NOMO-1 treated with DMSO at 0.1 percent for 48 hours (cell line): Measurements from ENCODE around the gene SLC39A7.

Experiments
- DNase-seq: peaks from one replicate; lab custom pipeline; 2025; ENCODE audit not compliant: unreplicated experiment; lab: John Stamatoyannopoulos, UW

SLC39A7 gene

GRCh38 chr6:33204165-33204414 lies 3.4 kb downstream of the SLC39A7 start:
- DNase-seq = no peak

DNA sequence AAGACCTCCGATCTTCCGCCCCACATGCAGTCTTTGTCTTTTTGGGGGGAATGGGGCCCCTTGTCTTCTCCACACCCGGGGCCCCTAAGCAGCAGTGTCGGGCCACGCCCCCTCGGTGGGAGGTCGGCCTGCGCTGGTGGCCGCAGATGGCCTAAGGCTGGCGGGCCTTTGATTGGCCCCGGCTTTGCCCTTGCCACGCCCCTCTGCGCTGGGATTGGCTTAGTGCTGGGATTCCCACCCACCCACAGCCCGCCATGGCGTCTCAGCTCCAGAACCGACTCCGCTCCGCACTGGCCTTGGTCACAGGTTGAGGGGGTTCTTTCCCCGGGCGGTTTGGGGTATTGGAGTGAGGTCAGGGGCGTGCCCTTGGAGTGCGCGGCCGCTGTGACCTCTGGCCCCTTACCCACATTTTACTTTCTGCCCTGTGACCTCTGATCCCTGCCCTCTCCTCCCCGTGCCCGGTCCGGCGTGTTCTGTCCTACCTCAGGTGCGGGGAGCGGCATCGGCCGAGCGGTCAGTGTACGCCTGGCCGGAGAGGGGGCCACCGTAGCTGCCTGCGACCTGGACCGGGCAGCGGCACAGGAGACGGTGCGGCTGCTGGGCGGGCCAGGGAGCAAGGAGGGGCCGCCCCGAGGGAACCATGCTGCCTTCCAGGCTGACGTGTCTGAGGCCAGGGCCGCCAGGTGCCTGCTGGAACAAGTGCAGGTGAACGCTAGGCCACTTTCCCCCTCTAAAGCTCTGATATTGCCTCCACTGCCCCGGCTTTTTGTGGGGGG lies 3.9 kb downstream of the SLC39A7 start, which contains the start of gene HSD17B8:
Gene HSD17B8 (plus strand): TSS at position 241 of the 776 bp plus-strand sequence. CDS start 14 bp downstream, at position 255.
- DNase-seq = peak; percentile 88

DNA sequence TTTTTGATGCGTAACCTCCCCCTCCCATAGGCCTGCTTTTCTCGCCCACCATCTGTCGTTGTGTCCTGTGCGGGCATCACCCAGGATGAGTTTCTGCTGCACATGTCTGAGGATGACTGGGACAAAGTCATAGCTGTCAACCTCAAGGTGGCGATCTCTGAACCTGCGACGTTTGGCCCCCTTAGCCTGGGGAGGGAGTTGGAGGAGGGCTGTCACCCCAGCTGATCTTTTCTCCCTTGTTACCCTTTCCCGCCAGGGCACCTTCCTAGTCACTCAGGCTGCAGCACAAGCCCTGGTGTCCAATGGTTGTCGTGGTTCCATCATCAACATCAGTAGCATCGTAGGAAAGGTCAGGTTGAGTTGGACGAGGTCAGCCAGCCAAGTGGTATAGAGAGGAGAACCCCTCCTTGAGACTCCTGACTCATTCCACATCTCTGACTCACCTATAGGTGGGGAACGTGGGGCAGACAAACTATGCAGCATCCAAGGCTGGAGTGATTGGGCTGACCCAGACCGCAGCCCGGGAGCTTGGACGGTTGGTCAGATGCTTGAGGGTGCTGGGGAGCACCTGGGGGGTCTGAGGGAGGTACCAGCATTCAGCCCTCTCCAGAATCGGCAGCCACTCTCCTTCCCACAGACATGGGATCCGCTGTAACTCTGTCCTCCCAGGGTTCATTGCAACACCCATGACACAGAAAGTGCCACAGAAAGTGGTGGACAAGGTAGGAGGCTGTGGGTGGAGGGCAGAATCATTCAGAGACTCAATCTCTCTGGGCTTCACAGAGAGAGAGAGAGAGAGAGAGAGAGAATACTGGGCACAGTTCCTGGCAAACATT lies 4.7 kb downstream of the SLC39A7 start:
- no peak for DNase-seq

DNA sequence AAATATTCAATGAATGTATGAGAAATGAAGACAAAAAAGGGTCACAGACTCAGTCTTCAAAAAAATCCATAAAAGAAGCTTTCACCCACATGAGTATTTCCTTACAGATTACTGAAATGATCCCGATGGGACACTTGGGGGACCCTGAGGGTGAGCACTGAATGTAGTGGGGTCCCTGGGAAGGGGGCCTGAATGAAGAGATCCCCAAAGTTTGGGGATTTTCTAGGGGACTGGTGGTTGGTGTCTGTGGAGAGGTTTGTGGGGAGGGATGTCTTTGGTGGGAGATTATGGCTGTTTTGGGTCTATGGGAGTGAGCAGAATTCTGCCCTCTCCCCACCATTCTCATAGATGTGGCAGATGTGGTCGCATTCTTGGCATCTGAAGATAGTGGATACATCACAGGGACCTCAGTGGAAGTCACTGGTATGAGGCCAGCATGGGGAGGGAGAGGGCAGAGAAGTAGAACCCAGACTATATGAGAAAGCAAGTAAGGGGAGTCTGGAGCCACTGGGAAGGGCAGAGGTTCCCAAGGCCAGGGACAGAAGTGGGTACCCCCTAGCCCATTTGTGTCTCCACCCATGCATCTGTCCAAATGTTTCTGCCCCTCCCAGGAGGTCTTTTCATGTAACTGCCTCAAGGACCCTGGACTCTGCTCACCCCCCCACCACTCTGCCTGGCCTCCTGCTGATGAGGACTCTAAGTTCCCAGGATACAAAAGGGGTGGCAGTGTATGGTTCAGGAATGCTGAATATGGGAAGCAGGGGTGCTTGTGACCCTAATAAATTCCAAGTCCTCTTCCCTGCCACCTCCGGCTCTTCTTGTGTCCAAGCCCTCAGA lies 5.6 kb downstream of the SLC39A7 start:
- no peak for DNase-seq

DNA sequence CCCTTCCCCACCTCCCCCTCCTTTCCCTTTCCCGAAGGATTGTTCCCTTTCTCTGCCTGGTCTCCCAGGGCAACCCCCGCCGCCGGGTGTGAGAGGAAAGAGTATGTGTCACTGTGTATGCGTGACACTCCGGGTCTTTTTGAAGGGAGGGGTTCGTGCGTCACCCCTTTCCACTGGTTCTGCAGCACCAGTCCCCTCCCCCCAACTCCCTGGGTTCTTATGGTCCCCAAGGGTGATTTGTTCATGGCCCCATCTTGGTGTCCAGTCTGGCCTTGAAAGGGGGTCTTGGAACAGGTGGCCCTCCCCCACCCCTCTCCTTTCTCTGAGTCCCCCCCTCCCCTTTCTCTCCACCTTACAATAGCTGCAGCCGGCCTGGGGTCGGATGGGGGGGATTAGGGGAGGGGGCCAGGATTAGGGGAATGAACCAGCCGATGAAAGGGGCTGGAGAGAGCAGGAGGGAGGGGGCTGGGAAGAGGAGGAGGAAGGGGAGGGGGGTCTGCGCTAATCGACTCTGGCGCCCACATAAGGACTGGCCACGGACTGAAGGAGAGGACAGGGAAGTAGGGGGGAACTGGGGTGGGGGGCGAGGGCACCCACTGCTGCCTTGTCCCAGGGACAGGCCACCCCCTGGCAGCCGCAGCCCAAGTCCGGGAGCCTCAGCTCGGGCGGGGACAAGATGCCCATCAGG lies 6.3 kb downstream of the SLC39A7 start:
- no peak for DNase-seq

GRCh38 chr6:33207552-33208090 lies 7.0 kb downstream of the SLC39A7 start:
- no peak for DNase-seq

- peak; percentile 63 for DNase-seq
Observed at GRCh38 chr6:33208091-33208967, 7.7 kb downstream of the SLC39A7 start, which contains the start of gene RING1. Gene RING1, plus strand, starts transcription at chr6:33208500. Its CDS starts 323 bp downstream, at chr6:33208823.

GRCh38 chr6:33209856-33210255 lies 9.2 kb downstream of the SLC39A7 start:
- no peak for DNase-seq

- DNase-seq = no peak
Observed at GRCh38 chr6:33211136-33211535, 10.5 kb downstream of the SLC39A7 start.

DNA sequence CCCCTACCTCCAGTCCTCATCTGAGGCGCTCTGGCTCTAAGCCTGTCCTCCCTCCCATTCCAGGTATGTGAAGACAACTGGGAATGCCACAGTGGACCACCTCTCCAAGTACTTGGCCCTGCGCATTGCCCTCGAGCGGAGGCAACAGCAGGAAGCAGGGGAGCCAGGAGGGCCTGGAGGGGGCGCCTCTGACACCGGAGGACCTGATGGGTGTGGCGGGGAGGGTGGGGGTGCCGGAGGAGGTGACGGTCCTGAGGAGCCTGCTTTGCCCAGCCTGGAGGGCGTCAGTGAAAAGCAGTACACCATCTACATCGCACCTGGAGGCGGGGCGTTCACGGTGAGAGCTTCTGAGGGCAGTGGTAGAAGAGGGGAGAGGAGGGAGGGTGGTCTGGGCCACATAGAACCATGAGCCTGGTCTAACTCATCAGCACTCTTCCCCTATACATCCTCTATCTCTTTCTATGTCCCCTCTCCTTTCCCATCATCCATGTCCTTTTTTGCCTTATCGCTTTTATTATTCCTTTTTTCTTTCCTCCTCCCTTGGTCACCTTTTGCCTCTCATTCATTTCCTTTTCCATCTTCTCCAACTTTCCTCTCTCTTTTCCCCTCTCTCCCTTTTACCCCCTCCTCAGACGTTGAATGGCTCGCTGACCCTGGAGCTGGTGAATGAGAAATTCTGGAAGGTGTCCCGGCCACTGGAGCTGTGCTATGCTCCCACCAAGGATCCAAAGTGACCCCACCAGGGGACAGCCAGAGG lies 11.2 kb downstream of the SLC39A7 start:
- DNase-seq = no peak

GRCh38 chr6:33212857-33213165 lies 12.1 kb downstream of the SLC39A7 start:
- no peak for DNase-seq

DNA sequence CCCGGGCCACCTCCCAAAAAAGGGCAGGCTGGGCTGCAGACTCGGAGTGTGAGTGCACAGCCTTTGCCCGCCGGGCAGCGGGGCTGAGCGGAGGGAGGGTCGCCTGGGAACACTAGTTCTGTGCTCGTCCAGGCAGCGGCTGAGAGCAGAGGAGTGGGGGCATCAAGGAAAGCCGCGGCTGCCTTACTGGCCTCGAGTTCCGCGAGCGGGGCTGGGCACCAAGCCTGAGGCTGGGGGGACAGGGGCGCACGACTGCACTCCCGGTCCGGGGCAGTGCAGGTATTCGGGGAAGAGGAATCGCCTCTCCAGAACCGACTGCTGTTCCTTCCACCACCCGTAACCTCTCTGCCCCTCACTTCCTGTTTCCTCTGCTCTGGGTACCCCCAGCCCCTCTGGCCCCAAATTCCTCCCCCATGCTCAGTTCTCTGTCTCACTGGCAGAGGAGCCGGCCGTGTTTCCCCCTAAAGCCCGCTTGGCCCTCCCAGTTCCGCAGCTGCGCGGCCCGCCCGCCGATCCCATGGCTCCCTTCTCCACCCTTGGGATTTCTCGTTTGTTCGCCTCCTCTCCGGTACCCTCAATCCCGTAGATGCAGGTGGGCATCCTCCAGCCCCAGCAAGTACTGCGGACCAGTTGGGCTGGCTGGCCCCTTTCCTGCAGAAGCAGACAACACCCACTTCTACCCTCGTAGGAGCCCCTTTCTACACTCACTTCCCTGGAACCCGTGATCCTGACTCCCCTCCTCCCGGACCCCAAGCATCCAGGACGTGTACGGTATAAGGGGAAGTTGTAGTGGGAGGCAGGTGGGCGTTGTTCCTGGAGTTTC lies 12.7 kb downstream of the SLC39A7 start:
- DNase-seq = peak; percentile 28

GRCh38 chr6:33213989-33214335 lies 13.3 kb downstream of the SLC39A7 start:
- no peak for DNase-seq

GRCh38 chr6:33215271-33216116 lies 14.8 kb downstream of the SLC39A7 start:
- DNase-seq = no peak

- no peak for DNase-seq
Observed at GRCh38 chr6:33216117-33216649, 15.5 kb downstream of the SLC39A7 start.

DNA sequence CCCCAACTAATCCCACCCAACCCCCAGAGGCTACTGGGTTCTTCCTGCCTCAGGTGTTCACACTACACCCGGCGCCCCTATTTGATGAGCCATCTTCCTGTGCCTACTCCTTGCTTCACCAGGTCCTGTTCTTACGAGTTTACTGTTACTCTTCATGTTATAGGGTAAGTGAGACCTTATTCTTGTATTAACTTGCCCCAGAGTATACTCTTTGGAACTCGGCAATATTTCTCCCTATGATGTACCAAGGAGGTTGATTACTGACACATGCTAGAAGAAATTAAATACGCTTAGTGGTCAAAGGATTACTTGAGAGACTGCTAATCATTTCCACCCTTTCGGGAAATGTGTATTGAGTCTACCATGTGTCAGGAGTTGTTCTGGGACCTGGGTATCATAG lies 16.6 kb downstream of the SLC39A7 start:
- DNase-seq = no peak

GRCh38 chr6:33217681-33218080 lies 17.0 kb downstream of the SLC39A7 start:
- no peak for DNase-seq
